Hepatocyte (in vitro differentiated cells): ENCODE measurements around the gene CTNNA2. TPM values are rescaled to one million over a fixed set of nuclear protein-coding genes. Genes with fewer than 3 reads are reported as not detected.

Experiments
- DNase-seq: peaks from one replicate; pipeline ENCODE4 v3.0.0-alpha.2; 2016; ENCODE audit warnings: low spot score
- H2AFZ ChIP-seq: fragments of 200-600 bp; sonication (generic); 2 replicates; pipeline ENCODE4 v1.6.0; 2016; ENCODE audit warnings: antibody characterized with exemption, mild to moderate bottlenecking
- H3K27ac ChIP-seq: fragments of 200-600 bp; sonication (generic); 2 replicates; pipeline ENCODE4 v1.5.1; 2016; ENCODE audit warnings: mild to moderate bottlenecking
- H3K27me3 ChIP-seq: fragments of 200-600 bp; sonication (generic); 2 replicates; pipeline ENCODE4 v1.6.1; 2016
- H3K36me3 ChIP-seq: fragments of 200-600 bp; sonication (generic); replicated peaks from 2 replicates; pipeline ENCODE4 v1.5.1; 2016; ENCODE audit warnings: low read depth; ENCODE audit not compliant: insufficient read depth
- H3K4me1 ChIP-seq: fragments of 200-600 bp; sonication (generic); 2 replicates; pipeline ENCODE4 v1.5.1; 2016; ENCODE audit warnings: mild to moderate bottlenecking, moderate library complexity; ENCODE audit not compliant: insufficient read depth
- H3K4me2 ChIP-seq: fragments of 200-600 bp; sonication (generic); 2 replicates; pipeline ENCODE4 v1.6.0; 2016
- H3K4me3 ChIP-seq: fragments of 200-600 bp; sonication (generic); 2 replicates; pipeline ENCODE4 v1.5.1; 2016; ENCODE audit warnings: mild to moderate bottlenecking
- H3K79me2 ChIP-seq: fragments of 200-600 bp; sonication (generic); 2 replicates; pipeline ENCODE4 v1.6.0; 2017; ENCODE audit warnings: mild to moderate bottlenecking
- H3K9me2 ChIP-seq: fragments of 200-600 bp; sonication (generic); replicated peaks from 2 replicates; pipeline ENCODE4 v1.6.0; 2017; ENCODE audit warnings: mild to moderate bottlenecking; ENCODE audit not compliant: insufficient read depth
- H3K9me3 ChIP-seq: fragments of 200-600 bp; sonication (generic); 2 replicates; pipeline ENCODE4 v1.5.1; 2016; ENCODE audit warnings: low read depth, mild to moderate bottlenecking
- H4K20me1 ChIP-seq: fragments of 200-600 bp; sonication (generic); 2 replicates; pipeline ENCODE4 v1.6.0; 2016; ENCODE audit warnings: mild to moderate bottlenecking; ENCODE audit not compliant: insufficient read depth, poor library complexity, severe bottlenecking
- CTCF ChIP-seq: fragments of 200-600 bp; sonication (generic); IDR thresholded peaks from 2 replicates; pipeline ENCODE4 v1.5.1; 2016; ENCODE audit warnings: antibody characterized with exemption, mild to moderate bottlenecking; ENCODE audit not compliant: poor library complexity
- EZH2 ChIP-seq: fragments of 200-600 bp; sonication (generic); IDR thresholded peaks from 2 replicates; pipeline ENCODE4 v1.6.1; 2016; ENCODE audit warnings: antibody characterized with exemption, mild to moderate bottlenecking, borderline replicate concordance
- EZH2phosphoT487 ChIP-seq: fragments of 200-600 bp; sonication (generic); IDR thresholded peaks from one replicate; pipeline ENCODE4 v1.6.1; 2018; ENCODE audit warnings: antibody characterized with exemption, mild to moderate bottlenecking, low read depth, moderate library complexity; ENCODE audit not compliant: unreplicated experiment, severe bottlenecking
- WGBS: methylation state at CpG from one replicate; pipeline ENCODE4 v1.1.6; 2016; ENCODE audit warnings: low lambda C conversion rate; ENCODE audit errors: missing lambda C conversion rate; 5-methylcytosine and 5-hydroxymethylcytosine counted together
- polyA plus RNA-seq: library from polyadenylated mRNA; unstranded; fragments of >200 nt; fragmentation: Nextera tagmentation; extraction: Ambion mirVana; gene quantifications from 2 replicates; pipeline ENCODE4 v1.2.1, GENCODE V29; 2016
- total RNA-seq: library from RNA; depleted of rRNA; stranded (reverse); fragments of >200 nt; gene quantifications from 2 replicates; pipeline ENCODE4 v1.2.3, GENCODE V29; 2014

The CTNNA2 gene
- total and polyA plus RNA-seq, 2 experiments from 2014 or later = 0.79 to 4.4 TPM

- WGBS = 76% methylated on average over 3 of the region's 3 CpGs
- Histone ChIP-seq H3K4me1 (no peaks in the 10 kb centered on the region), H2AFZ (no peak overlapping the region)
Observed at GRCh38 chr2:80374105-80374504, 861.3 kb downstream of the CTNNA2 start.

GRCh38 chr2:80377071-80377470 lies 864.2 kb downstream of the CTNNA2 start:
- H3K4me3 ChIP-seq = no peak overlapping the region
- H3K9me3 ChIP-seq = no peaks in the 10 kb centered on the region
- TF ChIP-seq CTCF (no peak), EZH2phosphoT487 (no peak), EZH2 (no peak)
- H3K4me2 ChIP-seq = no peak overlapping the region
- no peak overlapping the region for H3K27ac ChIP-seq
- H3K36me3 ChIP-seq = no peaks in the 10 kb centered on the region
- DNase-seq = no peak
- H3K9me2 ChIP-seq = no peaks in the 10 kb centered on the region
- H4K20me1 ChIP-seq = no peaks in the 10 kb centered on the region
- H3K27me3 ChIP-seq = no peaks in the 10 kb centered on the region
- no peak overlapping the region for H2AFZ ChIP-seq
- H3K79me2 ChIP-seq = no peaks in the 10 kb centered on the region
- no peaks in the 10 kb centered on the region for H3K4me1 ChIP-seq

More at GRCh38 chr2:80374105-80374504, 861.3 kb downstream of the CTNNA2 start:
- Histone ChIP-seq H3K36me3 (no peaks in the 10 kb centered on the region), H3K27ac (no peak overlapping the region), H3K4me3 (no peak overlapping the region), H4K20me1 (no peaks in the 10 kb centered on the region), H3K79me2 (no peaks in the 10 kb centered on the region), H3K9me3 (no peaks in the 10 kb centered on the region), H3K4me2 (no peak overlapping the region), H3K27me3 (no peaks in the 10 kb centered on the region), H3K9me2 (no peaks in the 10 kb centered on the region)
- DNase-seq = no peak
- TF ChIP-seq EZH2 (no peak), CTCF (no peak), EZH2phosphoT487 (no peak)

GRCh38 chr2:80380736-80381135 lies 867.9 kb downstream of the CTNNA2 start:
- no peak for TF ChIP-seq EZH2phosphoT487
- TF ChIP-seq CTCF = no peak
- no peak for TF ChIP-seq EZH2
- WGBS = 64% methylated on average over 3 of the region's 3 CpGs
- H3K27ac ChIP-seq = no peak overlapping the region
- no peaks in the 10 kb centered on the region for H3K4me1 ChIP-seq
- H3K36me3 ChIP-seq = no peaks in the 10 kb centered on the region
- H2AFZ ChIP-seq = no peak overlapping the region
- no peak for DNase-seq
- H3K79me2 ChIP-seq = no peaks in the 10 kb centered on the region
- no peak overlapping the region for H3K4me2 ChIP-seq
- H3K9me2 ChIP-seq = no peaks in the 10 kb centered on the region
- H4K20me1 ChIP-seq = no peaks in the 10 kb centered on the region
- no peaks in the 10 kb centered on the region for H3K27me3 ChIP-seq
- H3K4me3 ChIP-seq = no peak overlapping the region
- no peaks in the 10 kb centered on the region for H3K9me3 ChIP-seq

GRCh38 chr2:80381666-80382065 lies 868.8 kb downstream of the CTNNA2 start:
- Histone ChIP-seq H3K4me3 (no peak overlapping the region), H3K9me2 (no peaks in the 10 kb centered on the region), H3K27ac (no peak overlapping the region), H3K79me2 (no peaks in the 10 kb centered on the region), H3K36me3 (no peaks in the 10 kb centered on the region), H3K27me3 (no peaks in the 10 kb centered on the region), H3K4me1 (no peaks in the 10 kb centered on the region), H3K9me3 (no peaks in the 10 kb centered on the region), H2AFZ (no peak overlapping the region), H3K4me2 (no peak overlapping the region), H4K20me1 (no peaks in the 10 kb centered on the region)
- DNase-seq = no peak
- WGBS = 73% methylated on average over 3 of the region's 3 CpGs
- TF ChIP-seq EZH2 (no peak), CTCF (no peak)
